Fibroblast of villous mesenchyme (primary cell): ENCODE results near the gene KRTAP10-10. TPM values are rescaled to one million over a fixed set of nuclear protein-coding genes. Genes with fewer than 3 reads are reported as not detected.
"Not testable (repeated sequence)": the region's sequence is repeated elsewhere in the genome, so short reads cannot be mapped to it uniquely, and the experiment has no call there.

Experiments used
- DNase-seq: peaks from one replicate; pipeline ENCODE4 v3.0.0-alpha.2; 2010; ENCODE audit warnings: low read depth
- H3K4me3 ChIP-seq: 2 replicates; pipeline ENCODE4 v1.5.1; 2011; ENCODE audit warnings: low read depth, mild to moderate bottlenecking, low read length
- total RNA-seq: library from RNA; depleted of rRNA; stranded (reverse); fragments of >200 nt; gene quantifications from 2 replicates; pipeline ENCODE4 v1.2.3, GENCODE V29; 2012
- TF ChIP-seq, protein P1 (sequence below): IDR thresholded peaks from 2 replicates; pipeline ENCODE4 v1.5.1; 2012; ENCODE audit warnings: low read depth, mild to moderate bottlenecking, low read length; ENCODE audit not compliant: insufficient read depth

Gene KRTAP10-10, protein sequence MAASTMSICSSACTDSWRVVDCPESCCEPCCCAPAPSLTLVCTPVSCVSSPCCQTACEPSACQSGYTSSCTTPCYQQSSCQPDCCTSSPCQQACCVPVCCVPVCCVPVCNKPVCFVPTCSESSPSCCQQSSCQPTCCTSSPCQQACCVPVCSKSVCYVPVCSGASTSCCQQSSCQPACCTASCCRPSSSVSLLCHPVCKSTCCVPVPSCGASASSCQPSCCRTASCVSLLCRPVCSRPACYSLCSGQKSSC
- not detected in 2 replicates for total RNA-seq

DNA sequence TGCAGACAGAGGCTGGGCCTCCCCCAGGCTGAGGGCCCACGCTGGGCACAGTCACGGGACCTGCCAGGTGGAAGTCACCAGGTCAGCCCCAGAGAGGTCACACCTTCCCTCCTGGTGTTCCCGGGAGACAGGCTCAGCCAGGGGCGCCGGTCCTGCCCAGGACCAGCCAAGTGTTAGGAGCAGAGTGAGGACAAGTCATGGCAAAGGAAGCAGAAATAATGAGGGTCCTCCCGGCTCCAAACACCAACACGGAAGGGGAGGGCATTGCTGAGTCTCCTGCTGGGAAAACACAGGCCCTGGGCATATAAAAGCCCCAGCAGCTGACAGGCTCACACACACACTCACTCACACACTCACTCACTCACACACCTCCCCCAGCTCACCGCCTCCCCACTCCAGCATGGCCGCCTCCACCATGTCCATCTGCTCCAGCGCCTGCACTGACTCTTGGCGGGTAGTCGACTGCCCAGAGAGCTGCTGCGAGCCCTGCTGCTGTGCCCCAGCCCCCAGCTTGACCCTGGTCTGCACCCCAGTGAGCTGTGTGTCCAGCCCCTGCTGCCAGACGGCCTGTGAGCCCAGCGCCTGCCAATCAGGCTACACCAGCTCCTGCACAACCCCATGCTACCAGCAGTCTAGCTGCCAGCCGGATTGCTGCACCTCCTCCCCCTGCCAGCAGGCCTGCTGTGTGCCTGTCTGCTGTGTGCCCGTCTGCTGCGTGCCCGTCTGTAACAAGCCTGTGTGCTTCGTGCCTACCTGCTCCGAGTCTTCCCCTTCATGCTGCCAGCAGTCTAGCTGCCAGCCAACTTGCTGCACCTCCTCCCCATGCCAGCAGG is at the start of gene KRTAP10-10:
Gene KRTAP10-10, plus strand, starts transcription at position 339 of the 833 bp plus-strand sequence. Its CDS starts 62 bp downstream, at position 401.
- DNase-seq, result no peak
- TF ChIP-seq, protein P1, sequence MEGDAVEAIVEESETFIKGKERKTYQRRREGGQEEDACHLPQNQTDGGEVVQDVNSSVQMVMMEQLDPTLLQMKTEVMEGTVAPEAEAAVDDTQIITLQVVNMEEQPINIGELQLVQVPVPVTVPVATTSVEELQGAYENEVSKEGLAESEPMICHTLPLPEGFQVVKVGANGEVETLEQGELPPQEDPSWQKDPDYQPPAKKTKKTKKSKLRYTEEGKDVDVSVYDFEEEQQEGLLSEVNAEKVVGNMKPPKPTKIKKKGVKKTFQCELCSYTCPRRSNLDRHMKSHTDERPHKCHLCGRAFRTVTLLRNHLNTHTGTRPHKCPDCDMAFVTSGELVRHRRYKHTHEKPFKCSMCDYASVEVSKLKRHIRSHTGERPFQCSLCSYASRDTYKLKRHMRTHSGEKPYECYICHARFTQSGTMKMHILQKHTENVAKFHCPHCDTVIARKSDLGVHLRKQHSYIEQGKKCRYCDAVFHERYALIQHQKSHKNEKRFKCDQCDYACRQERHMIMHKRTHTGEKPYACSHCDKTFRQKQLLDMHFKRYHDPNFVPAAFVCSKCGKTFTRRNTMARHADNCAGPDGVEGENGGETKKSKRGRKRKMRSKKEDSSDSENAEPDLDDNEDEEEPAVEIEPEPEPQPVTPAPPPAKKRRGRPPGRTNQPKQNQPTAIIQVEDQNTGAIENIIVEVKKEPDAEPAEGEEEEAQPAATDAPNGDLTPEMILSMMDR, result no peak
- no peak within 1 kb of the TSS for H3K4me3 ChIP-seq

DNA sequence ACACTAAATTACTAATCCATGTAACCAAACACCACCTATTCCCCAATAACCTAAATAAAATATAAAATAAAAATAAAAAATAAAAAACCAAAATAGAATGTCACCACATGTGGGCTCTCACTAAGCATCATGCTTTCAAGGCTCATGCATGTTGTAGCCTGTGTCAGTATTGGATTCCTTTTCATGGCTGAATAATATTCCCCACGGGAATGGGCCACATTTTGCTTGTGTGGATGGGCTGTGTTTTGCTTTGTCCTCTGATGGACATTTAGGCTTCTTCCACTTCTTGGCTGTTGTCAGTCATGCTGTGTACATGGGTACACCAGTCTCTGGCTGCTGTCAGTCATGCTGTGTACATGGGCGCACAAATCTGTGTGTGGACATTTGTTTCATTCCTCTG is 48.1 kb upstream of the KRTAP10-10 start:
- H3K4me3 ChIP-seq, result no peak overlapping the region
- DNase-seq, result no peak
- TF ChIP-seq, protein P1, result no peak

DNA sequence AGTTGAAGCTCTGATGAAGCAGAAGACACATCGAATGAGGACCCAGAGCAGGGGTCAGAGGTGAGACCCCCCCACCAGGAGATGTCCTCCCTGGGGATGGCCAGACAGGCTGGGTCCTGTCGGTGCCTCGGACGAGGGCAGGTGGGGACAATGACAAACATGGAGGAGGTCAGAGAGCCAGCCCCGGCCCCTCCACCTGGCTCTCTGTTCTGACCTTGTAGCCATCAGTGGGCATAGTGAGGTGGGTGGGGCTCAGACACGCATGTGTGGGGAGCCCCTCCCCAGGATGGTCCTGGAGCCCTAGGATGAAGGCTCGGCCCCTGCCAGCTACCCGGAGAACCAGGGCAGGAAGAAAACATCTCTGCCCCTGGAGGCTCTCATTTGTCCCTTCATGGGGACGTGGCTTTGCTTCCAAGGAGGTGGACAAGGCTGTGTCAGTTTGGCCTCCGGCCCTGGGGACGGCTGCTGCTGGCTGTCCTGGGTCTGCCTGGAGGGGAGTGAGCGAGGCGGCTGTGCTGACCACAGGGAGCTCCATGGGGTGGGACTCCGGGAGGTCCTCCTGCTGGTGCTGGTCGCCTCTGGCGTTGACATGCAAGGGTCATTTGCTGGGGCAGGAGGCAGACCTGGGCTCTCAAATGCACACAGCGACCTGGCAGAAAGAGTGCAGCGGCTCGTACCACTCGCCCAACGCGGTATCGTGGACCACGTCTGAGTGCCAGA is 47.4 kb upstream of the KRTAP10-10 start:
- TF ChIP-seq, protein P1, result no peak
- no peak overlapping the region for H3K4me3 ChIP-seq
- DNase-seq, result no peak

DNA sequence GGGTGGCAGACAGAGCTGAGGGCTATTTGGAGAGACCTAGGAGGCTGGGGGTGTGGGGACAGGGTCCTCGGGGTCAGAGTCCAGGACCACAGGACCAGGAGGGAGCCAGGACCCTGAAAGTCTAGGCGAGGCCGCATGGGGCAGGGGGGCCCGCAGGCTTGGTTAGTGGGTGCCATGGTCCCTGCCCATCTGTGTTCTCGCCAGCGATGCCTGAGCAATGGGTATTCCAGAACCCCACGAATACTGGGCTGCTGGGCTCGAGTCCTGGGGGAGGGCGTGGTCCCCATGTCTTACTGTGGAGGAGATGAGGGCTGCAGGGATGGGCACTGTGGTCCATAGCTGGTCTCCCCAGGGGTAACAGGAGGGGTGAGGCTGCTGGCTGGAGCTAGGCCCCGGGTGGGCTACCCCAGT is 46.8 kb upstream of the KRTAP10-10 start:
- H3K4me3 ChIP-seq, result no peak overlapping the region
- DNase-seq, result no peak
- TF ChIP-seq, protein P1, result no peak

DNA sequence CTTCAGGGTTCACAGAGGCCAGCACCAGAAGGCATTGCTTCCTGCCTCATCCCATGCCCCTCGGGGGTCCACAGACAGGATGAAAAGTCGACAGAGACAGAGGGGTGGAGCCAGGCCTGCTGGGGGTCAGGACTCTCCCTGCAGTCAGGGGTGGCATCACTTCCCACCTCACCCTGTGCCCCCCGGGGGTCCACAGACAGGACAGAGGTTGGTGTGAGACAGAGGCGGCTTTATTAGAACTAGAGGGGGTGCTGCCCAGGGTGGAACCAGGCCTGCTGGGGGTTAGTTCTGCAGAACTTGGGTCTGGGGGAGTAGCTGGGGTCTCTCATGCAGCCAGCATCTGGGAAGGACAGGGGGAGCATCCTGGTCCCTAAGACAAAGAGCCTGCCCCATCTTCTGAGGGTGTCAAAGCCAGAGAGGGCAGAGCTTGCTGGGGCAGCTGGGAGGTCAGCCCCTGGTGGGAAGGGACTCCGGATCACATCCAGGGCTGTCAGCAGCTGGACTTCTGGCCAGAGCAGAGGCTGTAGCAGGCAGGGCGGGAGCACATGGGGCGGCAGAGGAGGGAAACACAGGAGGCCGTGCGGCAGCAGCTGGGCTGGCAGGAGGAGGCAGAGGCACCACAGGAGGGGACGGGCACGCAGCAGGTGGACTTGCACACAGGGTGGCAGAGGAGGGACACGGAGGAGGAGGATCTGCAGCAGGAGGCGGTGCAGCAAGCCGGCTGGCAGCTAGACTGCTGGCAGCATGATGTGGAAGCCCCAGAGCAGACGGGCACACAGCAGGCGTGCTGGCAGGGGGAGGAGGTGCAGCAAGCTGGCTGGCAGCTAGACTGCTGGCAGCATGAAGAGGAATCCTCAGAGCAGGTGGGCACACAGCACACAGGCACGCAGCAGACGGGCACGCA is 46.0 kb upstream of the KRTAP10-10 start:
- not testable (repeated sequence) for DNase-seq, H3K4me3 ChIP-seq

DNA sequence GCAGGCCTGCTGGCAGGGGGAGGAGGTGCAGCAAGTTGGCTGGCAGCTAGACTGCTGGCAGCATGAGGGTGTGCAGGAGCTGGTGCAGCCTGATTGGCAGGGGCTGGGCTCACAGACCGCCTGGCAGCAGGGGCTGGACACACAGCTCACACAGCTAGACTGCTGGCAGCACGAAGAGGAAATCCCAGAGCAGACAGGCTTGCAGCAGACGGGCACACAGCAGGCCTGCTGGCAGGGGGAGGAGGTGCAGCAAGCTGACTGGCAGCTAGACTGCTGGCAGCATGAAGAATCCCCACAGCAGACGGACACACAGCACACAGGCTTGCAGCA is 45.4 kb upstream of the KRTAP10-10 start:
- H3K4me3 ChIP-seq, DNase-seq: not testable (repeated sequence)

DNA sequence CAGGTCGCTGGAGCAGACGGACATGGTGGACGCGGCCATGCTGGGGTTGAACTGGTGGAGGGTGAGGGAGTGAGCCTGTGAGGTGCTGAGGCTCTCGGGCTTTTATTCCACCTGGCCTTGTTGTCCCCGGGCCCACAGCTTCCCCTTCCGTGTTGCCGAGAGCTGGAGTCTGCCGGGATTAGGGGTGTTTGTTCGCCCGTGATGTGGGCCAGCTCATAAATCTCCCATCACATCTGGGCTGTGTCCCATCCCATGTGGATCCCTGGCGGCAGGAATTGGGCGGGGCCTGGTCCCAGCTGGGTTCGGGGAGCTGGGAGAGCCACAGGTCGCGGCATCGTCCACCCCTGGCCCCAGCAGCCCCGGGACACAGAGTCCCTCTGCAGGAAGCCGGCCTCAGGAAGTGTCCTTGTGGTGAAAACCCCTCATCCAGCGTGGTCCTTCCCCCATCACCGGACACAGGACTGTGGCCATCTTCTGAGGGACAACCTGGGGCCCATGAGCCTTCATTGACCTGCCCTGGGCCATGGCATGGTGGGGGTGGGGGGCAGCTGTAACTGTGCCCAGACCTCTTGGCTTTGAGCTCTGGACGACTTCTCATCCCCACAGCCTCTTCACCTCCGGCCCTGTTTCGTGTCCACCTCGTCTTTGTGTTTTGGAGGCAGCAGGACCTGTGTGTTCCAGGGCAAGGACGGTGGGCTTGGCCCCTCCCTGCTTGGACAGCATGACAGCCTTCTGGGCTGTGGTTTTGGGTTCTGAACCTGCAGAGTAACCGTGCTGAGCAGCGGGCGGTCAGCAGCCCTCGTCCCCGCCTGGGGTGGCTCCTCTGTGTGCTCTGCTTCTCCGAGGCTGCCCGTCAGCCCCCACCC is 44.5 kb upstream of the KRTAP10-10 start, which contains the start of gene KRTAP10-6:
Gene KRTAP10-6, minus strand, starts transcription at position 60 of the 866 bp plus-strand sequence. Its CDS starts 21 bp downstream, at position 39.
- TF ChIP-seq, protein P1, result no peak
- no peak within 1 kb of the TSS for H3K4me3 ChIP-seq
- no peak for DNase-seq
